ENCODE data around the gene KCTD15.

The KCTD15 gene

DNA sequence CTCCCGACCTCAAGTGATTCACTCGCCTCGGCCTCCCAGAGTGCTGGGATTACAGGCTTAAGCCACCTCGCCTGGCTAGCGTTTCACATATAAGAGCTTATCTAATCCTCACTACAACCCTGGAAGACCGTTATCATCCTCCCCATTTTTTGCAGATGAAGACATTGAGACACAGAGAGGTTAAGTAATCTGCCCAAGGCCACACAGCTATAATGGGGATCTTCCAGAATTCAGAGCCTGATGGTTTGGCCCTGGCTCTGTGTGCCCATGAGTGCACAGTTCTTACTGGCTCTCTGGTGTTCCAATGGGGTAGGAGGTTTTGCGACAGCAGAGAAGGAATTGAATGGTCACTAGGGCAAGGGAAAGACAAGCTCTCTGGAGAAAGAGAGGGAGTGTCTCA, 16.8 kb upstream of the KCTD15 start:
- no peak overlapping the region for H3K4me3 ChIP-seq (ENCODE audit: insufficient read depth in 1 of 2, low read depth in 1 of 2, low read length in 2 of 2)
- no peak overlapping the region for H3K9ac ChIP-seq (ENCODE audit: low read length)
- no peak overlapping the region for H3K14ac ChIP-seq (ENCODE audit: low read length in 2 of 2)
- DNase-seq, result no peak
- no peak overlapping the region for H3K4ac ChIP-seq (ENCODE audit: low read depth in 1 of 2, low read length in 2 of 2)
- H3K23ac ChIP-seq (ENCODE audit: low read length in 2 of 2), result no peak overlapping the region
- no peak overlapping the region for H2AK5ac ChIP-seq (ENCODE audit: low read length, severe bottlenecking)
- no peak overlapping the region for H2BK15ac ChIP-seq (ENCODE audit: low read depth, poor library complexity, severe bottlenecking)
- H3K18ac ChIP-seq (ENCODE audit: low read depth in 1 of 2, low read length in 2 of 2), result no peak overlapping the region
- H2AFZ ChIP-seq (ENCODE audit: low read depth, low read length), result no peak overlapping the region
- no peaks in the 10 kb centered on the region for H3K36me3 ChIP-seq (ENCODE audit: control insufficient read depth in 1 of 2, insufficient read depth in 2 of 2, low read depth in 1 of 2, low read length in 2 of 2)
- no peaks in the 10 kb centered on the region for H3K9me3 ChIP-seq (ENCODE audit: control insufficient read depth, low read length)
- H2BK5ac ChIP-seq (ENCODE audit: low read depth, low read length, poor library complexity, severe bottlenecking), result no peak overlapping the region
- no peak overlapping the region for H2BK120ac ChIP-seq (ENCODE audit: low read depth, low read length)
- H4K91ac ChIP-seq (ENCODE audit: low read length), result no peak overlapping the region
- H3K27ac ChIP-seq (ENCODE audit: low read length, poor library complexity, severe bottlenecking), result no peak overlapping the region
- no peaks in the 10 kb centered on the region for H3K79me1 ChIP-seq (replicated peaks; ENCODE audit: low read length, poor library complexity, severe bottlenecking)
- no peak overlapping the region for H2BK12ac ChIP-seq (ENCODE audit: low read length in 2 of 2)
- WGBS, result 93% methylated on average over 7 of the region's 7 CpGs
- peaks cover 49 to 68% of the 10 kb centered on the region in 2 experiments for H3K27me3 ChIP-seq (ENCODE audit: control insufficient read depth in 1 of 2, insufficient read depth in 1 of 2, low read length in 2 of 2)
- no peak overlapping the region for H4K8ac ChIP-seq (ENCODE audit: low read length)
- peaks cover 12% of the 10 kb centered on the region for H3K4me1 ChIP-seq (ENCODE audit: control insufficient read depth, insufficient read depth, low read depth, low read length)
- H3K4me2 ChIP-seq (ENCODE audit: low read length, poor library complexity, severe bottlenecking), result no peak overlapping the region

DNA sequence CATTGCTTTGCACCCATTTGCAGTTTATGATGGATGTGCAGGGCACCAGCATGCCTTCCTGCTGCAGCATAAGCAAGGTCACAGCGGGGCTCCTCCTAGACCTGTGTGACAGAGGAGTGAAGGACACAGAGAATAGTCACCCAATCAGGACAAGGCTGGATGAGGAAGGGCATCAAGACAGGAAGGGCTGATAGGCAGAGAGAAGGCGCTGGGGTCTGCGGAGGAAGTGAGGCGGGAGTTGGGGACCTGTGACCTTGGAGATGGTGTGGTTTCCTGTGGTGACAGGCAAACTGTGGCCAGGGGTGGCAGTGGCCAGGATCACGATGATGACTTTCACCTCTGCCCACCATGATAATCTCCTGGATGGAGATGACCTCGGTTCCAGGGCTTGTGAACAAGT, 16.4 kb upstream of the KCTD15 start:
- no peak overlapping the region for H4K8ac ChIP-seq (ENCODE audit: low read length)
- WGBS, result 83% methylated on average over 6 of the region's 6 CpGs
- H3K14ac ChIP-seq (ENCODE audit: low read length in 2 of 2), result no peak overlapping the region
- DNase-seq, result no peak
- H3K27ac ChIP-seq (ENCODE audit: low read length, poor library complexity, severe bottlenecking), result no peak overlapping the region
- no peak overlapping the region for H3K23ac ChIP-seq (ENCODE audit: low read length in 2 of 2)
- no peak overlapping the region for H2BK12ac ChIP-seq (ENCODE audit: low read length in 2 of 2)
- H3K4me1 ChIP-seq (ENCODE audit: control insufficient read depth, insufficient read depth, low read depth, low read length), result peaks cover 12% of the 10 kb centered on the region
- H2AFZ ChIP-seq (ENCODE audit: low read depth, low read length), result no peak overlapping the region
- no peak overlapping the region for H4K91ac ChIP-seq (ENCODE audit: low read length)
- no peaks in the 10 kb centered on the region for H3K9me3 ChIP-seq (ENCODE audit: control insufficient read depth, low read length)
- H2AK5ac ChIP-seq (ENCODE audit: low read length, severe bottlenecking), result no peak overlapping the region
- H2BK15ac ChIP-seq (ENCODE audit: low read depth, poor library complexity, severe bottlenecking), result no peak overlapping the region
- no peak overlapping the region for H3K18ac ChIP-seq (ENCODE audit: low read depth in 1 of 2, low read length in 2 of 2)
- no peak overlapping the region for H3K4ac ChIP-seq (ENCODE audit: low read depth in 1 of 2, low read length in 2 of 2)
- H3K4me2 ChIP-seq (ENCODE audit: low read length, poor library complexity, severe bottlenecking), result no peak overlapping the region
- no peak overlapping the region for H2BK120ac ChIP-seq (ENCODE audit: low read depth, low read length)
- no peaks in the 10 kb centered on the region for H3K36me3 ChIP-seq (ENCODE audit: control insufficient read depth in 1 of 2, insufficient read depth in 2 of 2, low read depth in 1 of 2, low read length in 2 of 2)
- no peaks in the 10 kb centered on the region for H3K79me1 ChIP-seq (replicated peaks; ENCODE audit: low read length, poor library complexity, severe bottlenecking)
- peaks cover 49 to 72% of the 10 kb centered on the region in 2 experiments for H3K27me3 ChIP-seq (ENCODE audit: control insufficient read depth in 1 of 2, insufficient read depth in 1 of 2, low read length in 2 of 2)
- no peak overlapping the region for H2BK5ac ChIP-seq (ENCODE audit: low read depth, low read length, poor library complexity, severe bottlenecking)
- no peak overlapping the region for H3K9ac ChIP-seq (ENCODE audit: low read length)
- no peak overlapping the region for H3K4me3 ChIP-seq (ENCODE audit: insufficient read depth in 1 of 2, low read depth in 1 of 2, low read length in 2 of 2)

GRCh38 chr19:33780746-33781145, 15.9 kb upstream of the KCTD15 start:
- Histone ChIP-seq H2AK5ac (ENCODE audit: low read length, severe bottlenecking) (no peak overlapping the region), H3K27me3 (ENCODE audit: control insufficient read depth in 1 of 2, insufficient read depth in 1 of 2, low read length in 2 of 2) (peaks cover 50 to 77% of the 10 kb centered on the region in 2 experiments), H2AFZ (ENCODE audit: low read depth, low read length) (no peak overlapping the region), H3K23ac (ENCODE audit: low read length in 2 of 2) (no peak overlapping the region), H3K4ac (ENCODE audit: low read depth in 1 of 2, low read length in 2 of 2) (no peak overlapping the region), H2BK15ac (ENCODE audit: low read depth, poor library complexity, severe bottlenecking) (no peak overlapping the region), H3K9ac (ENCODE audit: low read length) (no peak overlapping the region), H4K8ac (ENCODE audit: low read length) (no peak overlapping the region), H4K91ac (ENCODE audit: low read length) (no peak overlapping the region), H2BK120ac (ENCODE audit: low read depth, low read length) (no peak overlapping the region), H3K14ac (ENCODE audit: low read length in 2 of 2) (no peak overlapping the region), H3K9me3 (ENCODE audit: control insufficient read depth, low read length) (no peaks in the 10 kb centered on the region), H3K27ac (ENCODE audit: low read length, poor library complexity, severe bottlenecking) (no peak overlapping the region), H3K4me2 (ENCODE audit: low read length, poor library complexity, severe bottlenecking) (no peak overlapping the region), H3K4me1 (ENCODE audit: control insufficient read depth, insufficient read depth, low read depth, low read length) (peaks cover 12% of the 10 kb centered on the region), H2BK12ac (ENCODE audit: low read length in 2 of 2) (no peak overlapping the region), H3K18ac (ENCODE audit: low read depth in 1 of 2, low read length in 2 of 2) (no peak overlapping the region), H3K79me1 (replicated peaks; ENCODE audit: low read length, poor library complexity, severe bottlenecking) (no peaks in the 10 kb centered on the region), H2BK5ac (ENCODE audit: low read depth, low read length, poor library complexity, severe bottlenecking) (no peak overlapping the region), H3K36me3 (ENCODE audit: control insufficient read depth in 1 of 2, insufficient read depth in 2 of 2, low read depth in 1 of 2, low read length in 2 of 2) (no peaks in the 10 kb centered on the region), H3K4me3 (ENCODE audit: insufficient read depth in 1 of 2, low read depth in 1 of 2, low read length in 2 of 2) (no peak overlapping the region)
- no peak for DNase-seq
- 90% methylated on average over 12 of the region's 12 CpGs for WGBS

GRCh38 chr19:33781415-33781935, 15.2 kb upstream of the KCTD15 start:
- no peak overlapping the region for H3K9ac ChIP-seq (ENCODE audit: low read length)
- no peak overlapping the region for H2AFZ ChIP-seq (ENCODE audit: low read depth, low read length)
- no peak overlapping the region for H3K4ac ChIP-seq (ENCODE audit: low read depth in 1 of 2, low read length in 2 of 2)
- no peak overlapping the region for H3K23ac ChIP-seq (ENCODE audit: low read length in 2 of 2)
- no peak overlapping the region for H3K14ac ChIP-seq (ENCODE audit: low read length in 2 of 2)
- 93% methylated on average over 15 of the region's 15 CpGs for WGBS
- H3K4me2 ChIP-seq (ENCODE audit: low read length, poor library complexity, severe bottlenecking), result no peak overlapping the region
- H4K8ac ChIP-seq (ENCODE audit: low read length), result no peak overlapping the region
- no peak overlapping the region for H4K91ac ChIP-seq (ENCODE audit: low read length)
- H3K27me3 ChIP-seq (ENCODE audit: control insufficient read depth in 1 of 2, insufficient read depth in 1 of 2, low read length in 2 of 2), result peaks cover 50 to 81% of the 10 kb centered on the region in 2 experiments
- H2BK15ac ChIP-seq (ENCODE audit: low read depth, poor library complexity, severe bottlenecking), result no peak overlapping the region
- no peak overlapping the region for H2BK12ac ChIP-seq (ENCODE audit: low read length in 2 of 2)
- H3K18ac ChIP-seq (ENCODE audit: low read depth in 1 of 2, low read length in 2 of 2), result no peak overlapping the region
- H2BK5ac ChIP-seq (ENCODE audit: low read depth, low read length, poor library complexity, severe bottlenecking), result no peak overlapping the region
- no peak overlapping the region for H3K4me3 ChIP-seq (ENCODE audit: insufficient read depth in 1 of 2, low read depth in 1 of 2, low read length in 2 of 2)
- no peak overlapping the region for H2BK120ac ChIP-seq (ENCODE audit: low read depth, low read length)
- H3K9me3 ChIP-seq (ENCODE audit: control insufficient read depth, low read length), result no peaks in the 10 kb centered on the region
- H3K36me3 ChIP-seq (ENCODE audit: control insufficient read depth in 1 of 2, insufficient read depth in 2 of 2, low read depth in 1 of 2, low read length in 2 of 2), result no peaks in the 10 kb centered on the region
- H3K27ac ChIP-seq (ENCODE audit: low read length, poor library complexity, severe bottlenecking), result no peak overlapping the region
- H2AK5ac ChIP-seq (ENCODE audit: low read length, severe bottlenecking), result no peak overlapping the region
- DNase-seq, result no peak
- peaks cover 12% of the 10 kb centered on the region for H3K4me1 ChIP-seq (ENCODE audit: control insufficient read depth, insufficient read depth, low read depth, low read length)
- no peaks in the 10 kb centered on the region for H3K79me1 ChIP-seq (replicated peaks; ENCODE audit: low read length, poor library complexity, severe bottlenecking)

Data from mesenchymal stem cell (in vitro differentiated cells and primary cell).